Limb (tissue), 2 donors: ENCODE data around the gene TTLL11.

Experiments
- DNase-seq, 2 donors: peaks; one replicate each; pipeline ENCODE4 v3.0.0-alpha.2; 2016; ENCODE audit errors: extremely low spot score in 2 of 2

Gene TTLL11

GRCh38 chr9:121774715-121775613 lies 318.1 kb downstream of the TTLL11 start:
- no peak for DNase-seq

GRCh38 chr9:121773954-121774714 lies 319.0 kb downstream of the TTLL11 start:
- no peak for DNase-seq

GRCh38 chr9:121773286-121773953 lies 319.7 kb downstream of the TTLL11 start:
- DNase-seq: no peak

- DNase-seq: no peak
Observed at GRCh38 chr9:121772600-121773285, 320.4 kb downstream of the TTLL11 start.
